ENCODE results near the gene B4GALT1. TPM values are rescaled to one million over a fixed set of nuclear protein-coding genes. Genes with fewer than 3 reads are reported as not detected.

Gene B4GALT1
- total RNA-seq, 1 donor from 2014 or later: 21.3 TPM

DNA sequence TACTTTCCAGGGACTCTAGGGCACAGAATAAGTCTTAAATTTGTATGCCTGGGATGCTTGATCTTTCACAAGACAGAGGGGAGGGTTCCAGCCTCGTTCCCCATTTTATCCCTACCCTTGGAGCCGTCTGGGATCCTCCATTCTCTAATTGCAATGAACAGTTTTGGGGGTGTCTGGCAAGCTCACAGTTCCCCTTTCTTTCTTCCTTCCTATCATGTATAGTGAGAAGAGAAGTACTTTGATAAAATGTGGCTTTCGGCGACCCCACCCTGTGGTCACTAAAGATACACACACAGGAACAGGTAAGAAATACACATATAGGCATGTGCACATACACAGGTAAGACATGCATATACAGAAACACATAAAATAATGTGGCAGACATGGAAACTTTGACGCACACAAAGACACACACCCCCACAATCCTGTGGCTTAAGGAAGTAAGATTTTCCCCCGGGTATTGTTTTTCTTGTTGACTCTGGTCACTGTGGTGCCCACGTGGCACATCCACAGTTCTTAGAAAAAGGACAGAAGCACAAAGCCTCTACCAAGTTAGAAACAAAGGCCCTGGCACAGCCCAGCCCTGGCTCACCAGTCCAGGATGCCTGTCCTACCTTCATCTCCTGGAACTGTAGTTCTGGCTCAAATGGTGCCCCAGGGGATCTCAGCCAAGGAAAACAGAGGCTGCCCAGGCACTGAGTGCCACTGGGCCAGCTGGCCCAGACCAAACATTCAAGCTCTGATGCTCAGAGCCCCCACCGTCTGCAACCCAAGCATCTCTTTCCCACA lies 84.4 kb downstream of the B4GALT1 start:
- no peaks in the 10 kb centered on the region for H3K36me3 ChIP-seq (ENCODE audit: control insufficient read depth, insufficient read depth, low read length)
- FAIRE-seq: no peak
- H3K4me3 ChIP-seq (ENCODE audit: low read depth, low read length): no peak overlapping the region
- no peaks in the 10 kb centered on the region for H3K27me3 ChIP-seq (ENCODE audit: control insufficient read depth, insufficient read depth, low read length)
- TF ChIP-seq, protein P1, sequence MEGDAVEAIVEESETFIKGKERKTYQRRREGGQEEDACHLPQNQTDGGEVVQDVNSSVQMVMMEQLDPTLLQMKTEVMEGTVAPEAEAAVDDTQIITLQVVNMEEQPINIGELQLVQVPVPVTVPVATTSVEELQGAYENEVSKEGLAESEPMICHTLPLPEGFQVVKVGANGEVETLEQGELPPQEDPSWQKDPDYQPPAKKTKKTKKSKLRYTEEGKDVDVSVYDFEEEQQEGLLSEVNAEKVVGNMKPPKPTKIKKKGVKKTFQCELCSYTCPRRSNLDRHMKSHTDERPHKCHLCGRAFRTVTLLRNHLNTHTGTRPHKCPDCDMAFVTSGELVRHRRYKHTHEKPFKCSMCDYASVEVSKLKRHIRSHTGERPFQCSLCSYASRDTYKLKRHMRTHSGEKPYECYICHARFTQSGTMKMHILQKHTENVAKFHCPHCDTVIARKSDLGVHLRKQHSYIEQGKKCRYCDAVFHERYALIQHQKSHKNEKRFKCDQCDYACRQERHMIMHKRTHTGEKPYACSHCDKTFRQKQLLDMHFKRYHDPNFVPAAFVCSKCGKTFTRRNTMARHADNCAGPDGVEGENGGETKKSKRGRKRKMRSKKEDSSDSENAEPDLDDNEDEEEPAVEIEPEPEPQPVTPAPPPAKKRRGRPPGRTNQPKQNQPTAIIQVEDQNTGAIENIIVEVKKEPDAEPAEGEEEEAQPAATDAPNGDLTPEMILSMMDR (IDR thresholded peaks at IDR 0.05; ENCODE audit: insufficient read depth, low read length, severe bottlenecking): no peak
- DNase-seq (ENCODE audit: low read depth): peak; percentile 47

DNA sequence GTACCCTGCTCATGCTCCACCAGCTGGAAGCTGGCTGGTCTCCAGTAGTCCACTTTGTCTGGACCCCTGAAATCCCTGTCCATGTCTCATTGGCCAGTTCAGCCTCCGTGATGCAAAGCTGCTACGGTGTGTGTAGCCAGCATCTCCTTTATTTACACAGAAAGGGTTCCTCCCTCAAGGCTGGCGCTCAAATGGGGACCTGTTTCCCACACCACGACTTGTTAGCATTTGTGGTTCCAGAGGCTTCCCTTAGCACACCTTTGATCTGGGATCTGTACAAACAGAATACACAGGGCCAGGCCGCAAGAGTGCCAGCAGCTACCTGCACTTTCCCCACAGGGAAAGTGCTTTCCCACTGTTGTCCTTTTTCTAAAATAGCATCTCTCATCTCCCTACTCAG lies 85.0 kb downstream of the B4GALT1 start:
- H3K4me3 ChIP-seq (ENCODE audit: low read depth, low read length): no peak overlapping the region

DNA sequence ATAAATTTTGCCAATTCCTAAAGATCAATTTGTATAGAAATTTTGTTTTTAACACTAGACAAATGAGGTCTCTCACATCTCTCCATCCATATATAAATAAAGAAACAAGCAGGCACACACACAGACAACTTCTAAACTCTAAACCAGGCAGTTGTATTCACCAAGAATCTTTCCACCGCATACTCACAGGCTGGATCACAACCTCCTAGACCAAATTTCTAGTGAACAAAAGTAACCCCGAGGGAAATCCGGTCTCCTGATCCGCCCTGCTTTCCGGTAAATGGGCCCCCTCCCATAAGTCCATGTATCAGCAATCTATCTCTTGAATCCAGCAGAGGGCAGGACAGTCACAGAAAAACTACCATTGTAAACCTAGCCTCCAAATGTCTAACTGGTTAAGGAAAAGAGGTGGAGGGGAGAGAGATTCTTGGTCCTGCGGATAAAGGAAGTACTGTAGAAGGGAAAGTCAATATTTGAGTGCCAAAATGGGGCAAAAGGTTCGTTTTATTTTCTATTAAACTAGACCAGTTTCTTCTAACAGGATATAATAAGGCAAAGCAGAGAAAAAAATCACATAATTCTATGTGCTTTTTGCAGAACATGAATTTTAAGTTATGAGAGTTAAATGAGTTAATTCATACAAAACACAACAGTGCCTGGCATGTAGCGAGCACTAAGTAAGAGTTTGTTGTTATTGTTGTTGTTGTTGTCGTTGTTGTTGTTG lies 85.8 kb downstream of the B4GALT1 start:
- TF ChIP-seq, protein P1 (IDR thresholded peaks at IDR 0.05; ENCODE audit: insufficient read depth, low read length, severe bottlenecking): peak; percentile 55
- H3K4me3 ChIP-seq (ENCODE audit: low read depth, low read length): peak overlapping the region; percentile 24
- FAIRE-seq (no peak), DNase-seq (ENCODE audit: low read depth) (peak; percentile 87)
- H3K27me3 ChIP-seq (ENCODE audit: control insufficient read depth, insufficient read depth, low read length): no peaks in the 10 kb centered on the region
- H3K36me3 ChIP-seq (ENCODE audit: control insufficient read depth, insufficient read depth, low read length): no peaks in the 10 kb centered on the region

More for the DNA sequence above, 85.0 kb downstream of the B4GALT1 start:
- TF ChIP-seq, protein P1 (IDR thresholded peaks at IDR 0.05; ENCODE audit: insufficient read depth, low read length, severe bottlenecking): no peak
- FAIRE-seq: no peak
- Histone ChIP-seq H3K27me3 (ENCODE audit: control insufficient read depth, insufficient read depth, low read length) (no peaks in the 10 kb centered on the region), H3K36me3 (ENCODE audit: control insufficient read depth, insufficient read depth, low read length) (no peaks in the 10 kb centered on the region)
- DNase-seq (ENCODE audit: low read depth): no peak

DNA sequence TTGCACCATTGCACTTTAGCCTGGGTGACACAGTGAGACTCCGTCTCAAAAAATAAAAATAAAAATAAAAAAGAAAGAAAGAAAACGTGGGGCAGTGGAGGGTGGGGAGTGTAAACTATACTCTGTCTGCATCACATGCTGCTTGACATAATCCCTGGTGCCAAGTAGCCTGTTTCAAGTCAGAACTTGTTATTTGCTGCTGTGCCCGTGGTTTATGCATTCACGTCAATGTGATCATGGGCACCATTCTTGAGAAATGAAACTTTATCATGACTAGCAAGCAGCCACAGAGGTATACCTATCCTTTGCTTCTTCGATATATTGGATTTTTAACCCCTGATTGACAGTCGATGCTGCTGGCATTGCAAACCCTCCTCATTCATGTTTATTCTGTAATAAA lies 86.6 kb downstream of the B4GALT1 start:
- Histone ChIP-seq H3K27me3 (ENCODE audit: control insufficient read depth, insufficient read depth, low read length) (no peaks in the 10 kb centered on the region), H3K4me3 (ENCODE audit: low read depth, low read length) (peak overlapping the region; percentile 24), H3K36me3 (ENCODE audit: control insufficient read depth, insufficient read depth, low read length) (no peaks in the 10 kb centered on the region)
- TF ChIP-seq, protein P1 (IDR thresholded peaks at IDR 0.05; ENCODE audit: insufficient read depth, low read length, severe bottlenecking): no peak
- DNase-seq (ENCODE audit: low read depth) (peak; percentile 98), FAIRE-seq (no peak)

DNA sequence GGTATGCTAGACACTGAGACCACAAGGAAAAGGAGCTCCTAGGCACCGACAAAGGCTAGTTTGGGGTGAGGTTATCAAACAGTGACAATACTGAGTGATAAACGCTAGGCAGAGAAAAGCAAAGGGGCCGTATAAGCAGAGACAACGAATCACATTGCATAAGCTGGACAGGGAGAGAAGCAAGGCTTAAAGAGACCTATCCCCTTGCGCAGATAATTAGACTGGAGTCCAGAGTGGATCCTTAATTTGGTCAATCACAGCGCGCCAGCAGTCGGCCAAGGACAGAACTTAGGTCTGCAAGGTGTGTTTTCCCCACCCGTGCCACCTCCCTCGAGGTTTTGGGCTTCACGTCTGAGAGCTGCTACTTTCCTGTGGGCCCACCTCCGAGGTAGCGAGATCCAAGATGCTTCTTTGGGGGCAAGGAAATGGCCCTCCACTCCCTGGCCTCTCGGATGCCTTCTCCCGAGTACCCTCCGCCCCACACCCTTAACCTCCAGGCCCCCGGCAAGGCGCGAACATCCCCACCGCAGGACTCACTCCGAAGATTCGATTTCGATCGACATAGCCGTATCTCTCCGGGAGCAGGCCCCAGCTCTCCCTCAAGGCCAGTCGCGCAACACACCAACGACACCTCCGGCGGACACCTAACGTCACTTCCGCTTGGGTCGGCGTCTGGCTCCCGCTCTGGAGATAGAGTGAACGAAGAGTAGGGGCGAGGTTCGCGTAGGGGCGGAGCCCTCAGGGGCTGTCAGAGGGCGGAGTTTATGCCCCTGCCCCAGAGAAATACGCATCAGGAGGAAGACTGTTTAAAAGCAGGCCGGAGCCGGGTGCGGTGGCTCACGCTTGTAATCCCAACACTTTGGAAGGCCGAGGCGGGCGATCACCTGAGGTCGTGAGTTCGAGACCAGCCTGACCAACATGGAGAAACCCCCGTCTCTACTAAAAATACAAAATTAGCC lies 90.8 kb downstream of the B4GALT1 start, which contains the start of gene SMU1:
TSS of gene SMU1 (minus strand) at position 629 of the 959 bp plus-strand sequence. CDS start at position 563, 66 bp downstream.
- FAIRE-seq (no peak), DNase-seq (ENCODE audit: low read depth) (peak; percentile 93)
- peak within 1 kb of the TSS; percentile 58 for H3K4me3 ChIP-seq (ENCODE audit: low read depth, low read length)
- no peaks in the 10 kb centered on the region for H3K27me3 ChIP-seq (ENCODE audit: control insufficient read depth, insufficient read depth, low read length)
- TF ChIP-seq, protein P1 (IDR thresholded peaks at IDR 0.05; ENCODE audit: insufficient read depth, low read length, severe bottlenecking): no peak
- H3K36me3 ChIP-seq (ENCODE audit: control insufficient read depth, insufficient read depth, low read length): peaks cover 10% of the 10 kb centered on the region
